Measurements from ENCODE around the gene SCN1A.

DNA sequence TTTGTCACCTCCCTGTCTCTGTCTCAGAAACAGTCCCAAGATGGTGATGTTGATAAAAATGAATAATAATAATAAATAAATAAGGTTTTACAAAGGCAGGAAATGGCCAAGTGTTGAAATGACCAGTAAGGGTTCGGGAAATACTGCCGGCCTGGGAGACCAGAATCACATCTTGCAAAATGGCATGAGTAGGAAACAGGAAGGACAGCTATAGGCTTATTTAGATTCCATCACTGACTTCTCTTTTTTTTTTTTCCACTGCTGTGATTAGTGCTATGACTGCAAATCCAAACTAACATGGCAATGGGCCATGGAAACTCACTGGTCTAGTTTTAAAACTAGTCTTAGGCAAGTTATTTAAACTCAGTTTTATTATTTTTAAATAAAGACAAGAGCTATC is 60.6 kb downstream of the SCN1A start:
- no peak for TF ChIP-seq POLR2A (IDR thresholded peaks at IDR 0.05)
- TF ChIP-seq, protein P1, sequence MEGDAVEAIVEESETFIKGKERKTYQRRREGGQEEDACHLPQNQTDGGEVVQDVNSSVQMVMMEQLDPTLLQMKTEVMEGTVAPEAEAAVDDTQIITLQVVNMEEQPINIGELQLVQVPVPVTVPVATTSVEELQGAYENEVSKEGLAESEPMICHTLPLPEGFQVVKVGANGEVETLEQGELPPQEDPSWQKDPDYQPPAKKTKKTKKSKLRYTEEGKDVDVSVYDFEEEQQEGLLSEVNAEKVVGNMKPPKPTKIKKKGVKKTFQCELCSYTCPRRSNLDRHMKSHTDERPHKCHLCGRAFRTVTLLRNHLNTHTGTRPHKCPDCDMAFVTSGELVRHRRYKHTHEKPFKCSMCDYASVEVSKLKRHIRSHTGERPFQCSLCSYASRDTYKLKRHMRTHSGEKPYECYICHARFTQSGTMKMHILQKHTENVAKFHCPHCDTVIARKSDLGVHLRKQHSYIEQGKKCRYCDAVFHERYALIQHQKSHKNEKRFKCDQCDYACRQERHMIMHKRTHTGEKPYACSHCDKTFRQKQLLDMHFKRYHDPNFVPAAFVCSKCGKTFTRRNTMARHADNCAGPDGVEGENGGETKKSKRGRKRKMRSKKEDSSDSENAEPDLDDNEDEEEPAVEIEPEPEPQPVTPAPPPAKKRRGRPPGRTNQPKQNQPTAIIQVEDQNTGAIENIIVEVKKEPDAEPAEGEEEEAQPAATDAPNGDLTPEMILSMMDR (IDR thresholded peaks at IDR 0.05): no peak

Measured in tibial nerve (tissue), 3 donors.